Gastroesophageal sphincter (tissue), 3 donors: Measurements from ENCODE around the gene CBFA2T2.

Source experiments
- EP300 ChIP-seq: sonication (generic); formaldehyde crosslinking; IDR thresholded peaks from one replicate; pipeline ENCODE4 v1.6.1; 2017; ENCODE audit warnings: antibody characterized with exemption, mild to moderate bottlenecking
- POLR2A ChIP-seq, 2 donors: fragments of 450-650 bp; IDR thresholded peaks; one replicate each; pipeline ENCODE4 v1.6.1; 2017; ENCODE audit warnings: antibody characterized with exemption in 2 of 2, mild to moderate bottlenecking in 2 of 2, moderate library complexity in 1 of 2
- POLR2AphosphoS5 ChIP-seq: sonication (generic); formaldehyde crosslinking; IDR thresholded peaks from one replicate; pipeline ENCODE4 v1.6.1; 2017; ENCODE audit warnings: antibody characterized with exemption
- TF ChIP-seq, protein P1 (sequence below), 4 experiments: fragments of 200-600 bp in 2 of 4; fragments of 450-650 bp in 2 of 4; sonication (generic) in 1 of 4; IDR thresholded peaks; one replicate each; pipeline ENCODE4 v1.5.1; 2017 to 2019; ENCODE audit warnings: antibody characterized with exemption in 4 of 4, mild to moderate bottlenecking in 2 of 4, moderate library complexity in 2 of 4

GRCh38 chr20:33490023-33490933 lies at the start of gene CBFA2T2:
- TF ChIP-seq, protein P1, sequence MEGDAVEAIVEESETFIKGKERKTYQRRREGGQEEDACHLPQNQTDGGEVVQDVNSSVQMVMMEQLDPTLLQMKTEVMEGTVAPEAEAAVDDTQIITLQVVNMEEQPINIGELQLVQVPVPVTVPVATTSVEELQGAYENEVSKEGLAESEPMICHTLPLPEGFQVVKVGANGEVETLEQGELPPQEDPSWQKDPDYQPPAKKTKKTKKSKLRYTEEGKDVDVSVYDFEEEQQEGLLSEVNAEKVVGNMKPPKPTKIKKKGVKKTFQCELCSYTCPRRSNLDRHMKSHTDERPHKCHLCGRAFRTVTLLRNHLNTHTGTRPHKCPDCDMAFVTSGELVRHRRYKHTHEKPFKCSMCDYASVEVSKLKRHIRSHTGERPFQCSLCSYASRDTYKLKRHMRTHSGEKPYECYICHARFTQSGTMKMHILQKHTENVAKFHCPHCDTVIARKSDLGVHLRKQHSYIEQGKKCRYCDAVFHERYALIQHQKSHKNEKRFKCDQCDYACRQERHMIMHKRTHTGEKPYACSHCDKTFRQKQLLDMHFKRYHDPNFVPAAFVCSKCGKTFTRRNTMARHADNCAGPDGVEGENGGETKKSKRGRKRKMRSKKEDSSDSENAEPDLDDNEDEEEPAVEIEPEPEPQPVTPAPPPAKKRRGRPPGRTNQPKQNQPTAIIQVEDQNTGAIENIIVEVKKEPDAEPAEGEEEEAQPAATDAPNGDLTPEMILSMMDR (IDR thresholded peaks at IDR 0.05), result peak in 1 of 4 experiments; percentile 23
- peak in 1 of 2 donors; percentile 12 for TF ChIP-seq POLR2A (IDR thresholded peaks at IDR 0.05)
- TF ChIP-seq POLR2AphosphoS5, result no peak
- no peak for TF ChIP-seq EP300
